Colonic mucosa (tissue), 4 donors: Measurements from ENCODE around the gene PRODH2. TPM values are rescaled to one million over a fixed set of nuclear protein-coding genes. Genes with fewer than 3 reads are reported as not detected.

Experiments used
- DNase-seq: peaks from one replicate; pipeline ENCODE4 v3.0.0-alpha.2; 2020
- H3K27ac ChIP-seq: fragments of 200-600 bp; one replicate; pipeline ENCODE4 v1.8.0; 2021
- H3K27me3 ChIP-seq: fragments of 200-600 bp; one replicate; pipeline ENCODE4 v1.8.0; 2021
- H3K36me3 ChIP-seq: fragments of 200-600 bp; one replicate; pipeline ENCODE4 v1.8.0; 2021
- H3K4me1 ChIP-seq: fragments of 200-600 bp; one replicate; pipeline ENCODE4 v1.8.0; 2021; ENCODE audit warnings: mild to moderate bottlenecking
- H3K4me3 ChIP-seq: fragments of 200-600 bp; one replicate; pipeline ENCODE4 v1.8.0; 2021
- H3K9ac ChIP-seq, 2 donors: one replicate each; pipeline ENCODE4 v1.7.0; 2013; ENCODE audit warnings: control low read depth in 2 of 2, low read depth in 2 of 2, low read length in 2 of 2
- H3K9me3 ChIP-seq: fragments of 200-600 bp; one replicate; pipeline ENCODE4 v1.8.0; 2021
- CTCF ChIP-seq: fragments of 200-600 bp; IDR thresholded peaks from one replicate; pipeline ENCODE4 v1.8.0; 2022; ENCODE audit warnings: antibody characterized with exemption, mild to moderate bottlenecking
- intact Hi-C: fragments of 100-400 bp; cut with DNase I; formaldehyde crosslinking; loops from one replicate; pipeline ENCODE4 v1.14.1; 2022
- total RNA-seq, 2 donors: library from RNA; stranded (reverse); fragmentation: NEBNext Ultra II Directional in 1 of 2; extraction: Animal tissue kit (Norgen Biotek cat#: 25700) in 1 of 2; gene quantifications; one replicate each; pipeline ENCODE4 v1.2.1, GENCODE V29; 2021
- donor health status: healthy.
- donor health status: DM: no; HTN: no; CAD: no.
- donor health status: DM: no; HTN: no; CAD: no.

Gene PRODH2
- total RNA-seq, 2 donors from 2014 or later = not detected

GRCh38 chr19:35792888-35793287 lies 19.8 kb downstream of the PRODH2 start:
- Histone ChIP-seq H3K4me1 (no peaks in the 10 kb centered on the region), H3K36me3 (no peaks in the 10 kb centered on the region), H3K27ac (no peak overlapping the region), H3K4me3 (no peak overlapping the region), H3K27me3 (peaks cover 3% of the 10 kb centered on the region), H3K9me3 (no peaks in the 10 kb centered on the region), H3K9ac (no peak overlapping the region)
- DNase-seq = no peak
- TF ChIP-seq CTCF = no peak
- intact Hi-C loops = no loop called here

- no peak for TF ChIP-seq CTCF
- no peaks in the 10 kb centered on the region for H3K9me3 ChIP-seq
- DNase-seq = no peak
- H3K27ac ChIP-seq = no peak overlapping the region
- H3K4me1 ChIP-seq = no peaks in the 10 kb centered on the region
- no peaks in the 10 kb centered on the region for H3K27me3 ChIP-seq
- H3K36me3 ChIP-seq = no peaks in the 10 kb centered on the region
- no peak overlapping the region for H3K9ac ChIP-seq
- intact Hi-C loops = no loop called here
- H3K4me3 ChIP-seq = no peak overlapping the region
Measured at GRCh38 chr19:35792312-35792711, 20.3 kb downstream of the PRODH2 start.

GRCh38 chr19:35791814-35792279 lies 20.8 kb downstream of the PRODH2 start:
- no peak for TF ChIP-seq CTCF
- intact Hi-C loops = no loop called here
- Histone ChIP-seq H3K4me1 (no peaks in the 10 kb centered on the region), H3K27ac (no peak overlapping the region), H3K36me3 (no peaks in the 10 kb centered on the region), H3K27me3 (no peaks in the 10 kb centered on the region), H3K9me3 (no peaks in the 10 kb centered on the region), H3K4me3 (no peak overlapping the region), H3K9ac (no peak overlapping the region)
- no peak for DNase-seq

GRCh38 chr19:35790981-35791813 lies 21.4 kb downstream of the PRODH2 start:
- no peak for DNase-seq
- no peaks in the 10 kb centered on the region for H3K27me3 ChIP-seq
- H3K36me3 ChIP-seq = no peaks in the 10 kb centered on the region
- intact Hi-C loops = no loop called here
- H3K9me3 ChIP-seq = no peaks in the 10 kb centered on the region
- H3K27ac ChIP-seq = no peak overlapping the region
- no peak overlapping the region for H3K9ac ChIP-seq
- H3K4me3 ChIP-seq = no peak overlapping the region
- no peak for TF ChIP-seq CTCF
- H3K4me1 ChIP-seq = no peaks in the 10 kb centered on the region

GRCh38 chr19:35789978-35790944 lies 22.4 kb downstream of the PRODH2 start:
- no peak for DNase-seq
- Histone ChIP-seq H3K27me3 (no peaks in the 10 kb centered on the region), H3K9ac (no peak overlapping the region), H3K4me1 (no peaks in the 10 kb centered on the region), H3K27ac (no peak overlapping the region), H3K9me3 (no peaks in the 10 kb centered on the region), H3K36me3 (no peaks in the 10 kb centered on the region), H3K4me3 (no peak overlapping the region)
- intact Hi-C loops = no loop called here
- TF ChIP-seq CTCF = no peak
